ENCODE measurements around the gene KRTAP1-5. TPM values are rescaled to one million over a fixed set of nuclear protein-coding genes. Genes with fewer than 3 reads are reported as not detected.

The KRTAP1-5 gene
- total RNA-seq, 2 experiments from 2014 or later, result not detected

- ChIA-PET CTCF (ENCODE audit: unreplicated experiment) (no interaction called here), POLR2A (no interaction called here)
- TF ChIP-seq CTCF (conservative IDR thresholded peaks at IDR 0.05; ENCODE audit: low read length) (no peak), EZH2phosphoT487 (IDR thresholded peaks at IDR 0.05; ENCODE audit: borderline replicate concordance, low read depth, low read length) (no peak)
- no peak for DNase-seq (ENCODE audit: low spot score)
- no peaks in the 10 kb centered on the region for H3K79me2 ChIP-seq (ENCODE audit: insufficient read depth, low read depth, low read length)
- no peak within 1 kb of the TSS for H3K4me3 ChIP-seq (ENCODE audit: low read depth, low read length, poor library complexity, severe bottlenecking)
- BruUV-seq (replicated peaks), result no TSS peak
- H3K36me3 ChIP-seq (ENCODE audit: insufficient read depth, low read length), result no peaks in the 10 kb centered on the region
- intact Hi-C loops (cut with micrococcal nuclease; ENCODE audit: unreplicated experiment), result no loop called here
- H3K4me2 ChIP-seq (ENCODE audit: low read length), result no peak within 1 kb of the TSS
- no peak within 1 kb of the TSS for H2AFZ ChIP-seq (ENCODE audit: low read length)
- no peaks in the 10 kb centered on the region for H4K20me1 ChIP-seq (ENCODE audit: insufficient read depth, low read length)
- H3K9me2 ChIP-seq (ENCODE audit: insufficient read depth, low read length), result no peaks in the 10 kb centered on the region
- H3K4me1 ChIP-seq (ENCODE audit: insufficient read depth, low read length, poor library complexity, severe bottlenecking), result no peaks in the 10 kb centered on the region
- H3K27ac ChIP-seq (ENCODE audit: low read depth, low read length, poor library complexity, severe bottlenecking), result no peak within 1 kb of the TSS
- no peaks in the 10 kb centered on the region for H3K9me3 ChIP-seq (ENCODE audit: low read length)
These were observed 18.2 kb downstream of the KRTAP1-5 start, which contains the start of gene KRTAP3-1 for GRCh38 chr17:41008811-41009210. Gene KRTAP3-1 (minus strand): TSS chr17:41009128. CDS start chr17:41009074, 54 bp downstream.

- DNase-seq (ENCODE audit: low spot score), result no peak
- Histone ChIP-seq H4K20me1 (ENCODE audit: insufficient read depth, low read length) (no peaks in the 10 kb centered on the region), H3K79me2 (ENCODE audit: insufficient read depth, low read depth, low read length) (no peaks in the 10 kb centered on the region), H3K27ac (ENCODE audit: low read depth, low read length, poor library complexity, severe bottlenecking) (no peak overlapping the region), H3K4me2 (ENCODE audit: low read length) (no peak overlapping the region), H3K4me1 (ENCODE audit: insufficient read depth, low read length, poor library complexity, severe bottlenecking) (no peaks in the 10 kb centered on the region), H3K36me3 (ENCODE audit: insufficient read depth, low read length) (no peaks in the 10 kb centered on the region), H3K9me3 (ENCODE audit: low read length) (no peaks in the 10 kb centered on the region), H2AFZ (ENCODE audit: low read length) (no peak overlapping the region), H3K4me3 (ENCODE audit: low read depth, low read length, poor library complexity, severe bottlenecking) (no peak overlapping the region), H3K9me2 (ENCODE audit: insufficient read depth, low read length) (no peaks in the 10 kb centered on the region)
- ChIA-PET CTCF (ENCODE audit: unreplicated experiment) (no interaction called here), POLR2A (no interaction called here)
- intact Hi-C loops (cut with micrococcal nuclease; ENCODE audit: unreplicated experiment), result no loop called here
- TF ChIP-seq CTCF (conservative IDR thresholded peaks at IDR 0.05; ENCODE audit: low read length), result no peak
- no TSS peak for BruUV-seq (replicated peaks)
These were observed 22.6 kb downstream of the KRTAP1-5 start for GRCh38 chr17:41004397-41004796.

- TF ChIP-seq EZH2phosphoT487 (IDR thresholded peaks at IDR 0.05; ENCODE audit: borderline replicate concordance, low read depth, low read length), result no peak
- no peak for TF ChIP-seq CTCF (conservative IDR thresholded peaks at IDR 0.05; ENCODE audit: low read length)
- no peak overlapping the region for H3K4me3 ChIP-seq (ENCODE audit: low read depth, low read length, poor library complexity, severe bottlenecking)
- POLR2A ChIA-PET, result no interaction called here
These were observed 23.1 kb downstream of the KRTAP1-5 start for GRCh38 chr17:41003926-41004325.

More at GRCh38 chr17:41003926-41004325, 23.1 kb downstream of the KRTAP1-5 start:
- DNase-seq (ENCODE audit: low spot score), result no peak
- no peak overlapping the region for H3K27ac ChIP-seq (ENCODE audit: low read depth, low read length, poor library complexity, severe bottlenecking)
- no TSS peak for BruUV-seq (replicated peaks)
- no peaks in the 10 kb centered on the region for H3K36me3 ChIP-seq (ENCODE audit: insufficient read depth, low read length)
- H3K9me2 ChIP-seq (ENCODE audit: insufficient read depth, low read length), result no peaks in the 10 kb centered on the region
- no peaks in the 10 kb centered on the region for H3K79me2 ChIP-seq (ENCODE audit: insufficient read depth, low read depth, low read length)
- H3K4me1 ChIP-seq (ENCODE audit: insufficient read depth, low read length, poor library complexity, severe bottlenecking), result no peaks in the 10 kb centered on the region
- CTCF ChIA-PET (ENCODE audit: unreplicated experiment), result no interaction called here
- intact Hi-C loops (cut with micrococcal nuclease; ENCODE audit: unreplicated experiment), result no loop called here
- no peak overlapping the region for H3K4me2 ChIP-seq (ENCODE audit: low read length)
- H4K20me1 ChIP-seq (ENCODE audit: insufficient read depth, low read length), result no peaks in the 10 kb centered on the region
- H2AFZ ChIP-seq (ENCODE audit: low read length), result no peak overlapping the region
- H3K9me3 ChIP-seq (ENCODE audit: low read length), result no peaks in the 10 kb centered on the region
